Fibroblast of peridontal ligament (primary cell): Measurements from ENCODE around the gene DIO1.
"Not testable (repeated sequence)": the region's sequence is repeated elsewhere in the genome, so short reads cannot be mapped to it uniquely, and the experiment has no call there.

Experiments used
- DNase-seq: peaks from one replicate; pipeline ENCODE4 v3.0.0-alpha.2; 2010; ENCODE audit errors: extremely low read depth

The DIO1 gene

GRCh38 chr1:53893999-53894636, at the start of gene DIO1:
Gene DIO1, plus strand, starts transcription at chr1:53894187. Its CDS starts 24 bp downstream, at chr1:53894211.
- DNase-seq = no peak

GRCh38 chr1:53847980-53848379, 46.0 kb upstream of the DIO1 start:
- peak; percentile 21 for DNase-seq

GRCh38 chr1:53850082-53850673, 43.8 kb upstream of the DIO1 start:
- no peak for DNase-seq

DNA sequence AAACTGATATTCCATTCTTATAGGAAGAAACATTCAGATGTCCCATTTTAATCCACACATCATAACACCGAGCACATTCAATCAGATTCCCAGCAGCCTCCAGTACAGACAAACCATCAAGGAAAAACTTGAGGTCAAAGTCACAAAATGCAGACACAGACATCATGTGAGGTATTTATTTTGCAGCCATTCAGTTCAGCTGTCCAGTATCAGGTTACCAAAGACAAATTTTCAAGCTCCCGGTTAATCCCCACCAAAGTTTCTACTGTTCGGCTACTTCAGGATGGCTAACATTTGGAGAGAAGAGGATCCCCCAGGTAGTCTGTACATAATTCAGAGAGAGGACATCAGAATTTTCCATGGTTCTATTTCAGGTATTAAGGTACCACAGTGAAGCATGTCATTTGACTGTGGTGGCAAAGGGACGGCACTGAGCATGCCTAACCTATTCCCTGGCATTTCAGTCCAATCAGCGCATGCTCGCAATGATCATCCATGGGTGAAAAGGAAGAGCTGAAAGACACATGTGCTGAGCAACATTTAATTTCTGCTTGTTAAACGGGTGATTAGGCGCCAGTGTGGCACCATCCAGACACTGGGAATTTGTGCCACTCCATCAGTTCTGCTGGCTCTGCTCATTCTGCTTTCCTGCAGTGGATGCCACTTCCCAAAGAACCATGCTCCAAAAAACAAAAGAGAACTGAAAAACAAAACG, 42.3 kb upstream of the DIO1 start:
- no peak for DNase-seq

DNA sequence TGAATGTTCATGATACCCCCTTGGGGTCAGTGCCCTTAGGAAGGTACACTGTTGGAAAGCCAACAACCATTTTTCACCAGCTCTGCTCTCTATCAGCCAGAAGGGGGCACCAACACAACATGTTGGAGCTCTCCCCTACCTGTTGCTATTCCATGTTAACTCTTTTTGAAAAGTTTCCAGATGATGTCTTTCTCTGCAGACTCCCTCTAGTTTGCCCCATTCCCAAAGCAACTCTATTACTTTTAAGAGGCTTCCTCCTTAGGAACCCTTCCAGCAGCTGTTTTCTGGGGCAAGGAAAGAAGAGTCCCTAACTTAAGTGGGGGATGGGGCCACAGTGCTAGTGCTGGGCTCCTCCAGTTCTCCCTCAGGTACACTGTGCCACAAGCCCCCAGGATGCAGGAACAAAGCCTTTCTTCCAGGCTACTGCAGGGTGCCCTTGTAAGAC, 33.0 kb upstream of the DIO1 start:
- peak; percentile 60 for DNase-seq

- no peak for DNase-seq
These were observed 31.5 kb upstream of the DIO1 start for GRCh38 chr1:53862507-53862906.

GRCh38 chr1:53868565-53868964, 25.4 kb upstream of the DIO1 start:
- DNase-seq = no peak

- no peak for DNase-seq
These were observed 24.4 kb upstream of the DIO1 start for GRCh38 chr1:53869454-53870117.

DNA sequence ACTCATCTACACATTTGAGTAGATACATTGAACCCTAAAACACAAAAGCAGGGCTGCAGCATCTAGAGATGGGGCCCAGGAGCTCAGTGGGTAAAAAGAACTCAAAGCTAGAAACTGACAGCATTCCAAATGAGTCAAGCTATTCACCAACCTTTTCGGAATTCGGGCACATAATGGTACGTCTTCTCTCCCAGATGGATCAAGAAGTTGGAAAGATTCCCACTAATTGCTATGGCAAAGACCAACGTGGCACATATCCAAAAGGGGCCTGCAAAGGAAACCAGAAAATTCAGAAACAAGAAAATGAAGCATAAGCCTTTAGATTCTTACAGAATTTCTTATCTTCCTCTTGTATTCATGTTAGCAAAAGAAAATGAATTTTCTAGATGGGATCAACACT, 22.8 kb upstream of the DIO1 start:
- peak; percentile 16 for DNase-seq

GRCh38 chr1:53871773-53872484, 22.1 kb upstream of the DIO1 start:
- DNase-seq = no peak

DNA sequence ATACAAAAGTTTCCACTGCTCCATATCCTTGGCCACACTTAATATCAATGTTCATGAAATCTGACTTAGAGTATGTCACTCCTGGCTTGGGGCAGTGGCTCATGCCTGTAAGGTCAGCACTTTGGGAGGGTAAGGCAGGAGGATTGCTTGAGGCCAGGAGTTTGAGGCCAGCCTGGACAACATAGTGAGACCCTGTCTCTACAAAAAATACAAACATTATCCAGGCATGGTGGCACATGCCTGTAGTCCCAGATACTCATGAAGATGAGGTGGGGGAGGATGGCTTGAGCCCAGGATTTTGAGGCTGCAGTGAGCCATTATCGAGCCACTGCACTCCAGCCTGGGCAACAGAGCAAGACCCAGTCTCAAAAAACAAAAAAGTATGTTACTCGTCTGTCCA, 18.8 kb upstream of the DIO1 start:
- DNase-seq = not testable (repeated sequence)

GRCh38 chr1:53878492-53879105, 15.4 kb upstream of the DIO1 start:
- peak; percentile 78 for DNase-seq

DNA sequence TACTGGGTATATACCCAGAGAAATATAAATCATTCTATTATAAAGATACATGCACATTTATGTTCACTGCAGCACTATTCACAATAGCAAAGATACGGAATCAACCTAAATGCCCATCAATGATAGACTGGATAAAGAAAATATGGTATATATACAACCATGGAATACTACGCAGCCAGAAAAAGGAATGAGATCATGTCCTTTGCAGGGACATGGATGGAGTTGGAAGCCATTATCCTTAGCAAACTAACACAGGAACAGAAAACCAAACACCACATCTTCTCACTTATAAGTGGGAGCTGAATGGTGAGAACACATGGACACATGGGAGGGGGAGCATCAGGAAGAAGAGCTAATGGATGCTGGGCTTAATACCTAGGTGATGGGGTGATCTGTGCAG, 12.1 kb upstream of the DIO1 start:
- DNase-seq = not testable (repeated sequence)

GRCh38 chr1:53883600-53883999, 10.4 kb upstream of the DIO1 start:
- DNase-seq = not testable (repeated sequence)

GRCh38 chr1:53888681-53889080, 5.3 kb upstream of the DIO1 start:
- no peak for DNase-seq

DNA sequence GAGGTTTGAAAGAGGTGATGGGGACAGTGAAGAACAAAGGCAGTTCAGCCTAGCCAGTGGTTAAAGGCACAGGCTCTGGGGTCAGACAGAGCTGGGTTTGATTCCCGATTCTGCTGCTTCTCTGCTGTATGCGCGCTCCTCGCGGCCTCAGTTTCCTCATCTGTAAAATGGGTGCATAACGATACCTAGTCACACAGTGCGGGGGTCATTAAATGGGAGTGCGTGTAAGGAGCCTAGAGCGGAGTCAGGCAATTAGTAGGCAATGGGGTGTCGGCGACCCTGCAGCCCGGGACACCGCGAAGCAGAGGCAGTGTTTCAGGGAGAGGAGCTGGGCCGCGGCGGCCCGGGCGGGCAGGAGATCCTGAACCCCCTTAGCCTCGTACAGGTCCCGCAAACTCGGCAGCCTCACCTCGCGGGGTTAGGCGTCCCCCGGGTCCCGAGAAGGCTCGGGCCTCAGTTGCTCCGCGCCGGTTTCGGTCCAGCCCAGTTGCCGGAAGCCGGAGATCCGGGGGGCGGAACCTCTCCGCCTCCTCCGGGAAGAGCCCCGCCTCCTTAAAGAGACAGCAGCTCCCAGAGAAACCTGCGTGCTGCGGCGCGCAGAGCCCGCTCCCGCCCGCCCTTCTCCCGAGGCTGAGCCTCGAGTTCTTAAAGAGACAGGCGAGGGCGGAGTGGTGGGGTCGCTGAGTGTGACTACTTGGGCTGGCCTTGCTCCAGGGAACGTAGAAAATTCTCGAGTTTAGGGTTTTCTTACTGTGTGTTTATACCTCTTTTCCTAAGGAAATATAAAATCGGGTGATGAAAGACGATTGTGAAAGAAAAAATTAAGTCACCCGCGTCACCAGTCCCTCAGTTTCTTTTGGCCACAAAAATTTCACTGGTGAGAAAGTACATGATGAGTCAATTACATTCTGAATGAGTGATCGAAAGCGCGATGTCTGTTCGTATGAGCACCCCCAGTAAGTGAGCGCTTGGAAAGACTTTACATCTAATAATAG, 4.4 kb upstream of the DIO1 start, which contains the start of gene YIPF1:
YIPF1 (minus strand) TSS at position 494 of the 995 bp plus-strand sequence. CDS start 860 bp downstream, outside the sequence.
- DNase-seq = peak; percentile 82

DNA sequence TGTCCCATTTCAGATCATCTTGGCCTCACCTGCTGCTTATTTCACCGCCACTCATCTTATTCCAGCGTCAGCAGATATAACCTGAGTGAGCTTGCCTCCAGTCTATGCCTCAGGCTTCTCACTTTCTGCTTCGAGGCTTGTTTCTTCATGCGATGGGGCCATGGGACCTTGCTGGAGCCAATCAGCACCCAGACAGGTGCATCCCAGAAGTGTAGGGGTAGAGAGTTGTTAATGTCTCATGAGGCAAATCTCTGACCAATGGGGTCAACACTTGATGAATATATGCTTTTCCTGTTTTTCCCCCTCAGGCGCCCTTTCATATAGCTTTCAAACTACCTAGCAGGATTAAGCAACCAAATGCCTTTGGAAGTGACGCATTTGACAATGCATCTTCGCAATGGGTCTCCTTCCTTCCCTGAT, 3.5 kb upstream of the DIO1 start:
- DNase-seq = no peak

- no peak for DNase-seq
These were observed 3.0 kb upstream of the DIO1 start for GRCh38 chr1:53891018-53891417.

- DNase-seq = no peak
These were observed 2.3 kb upstream of the DIO1 start for GRCh38 chr1:53891678-53892077.

DNA sequence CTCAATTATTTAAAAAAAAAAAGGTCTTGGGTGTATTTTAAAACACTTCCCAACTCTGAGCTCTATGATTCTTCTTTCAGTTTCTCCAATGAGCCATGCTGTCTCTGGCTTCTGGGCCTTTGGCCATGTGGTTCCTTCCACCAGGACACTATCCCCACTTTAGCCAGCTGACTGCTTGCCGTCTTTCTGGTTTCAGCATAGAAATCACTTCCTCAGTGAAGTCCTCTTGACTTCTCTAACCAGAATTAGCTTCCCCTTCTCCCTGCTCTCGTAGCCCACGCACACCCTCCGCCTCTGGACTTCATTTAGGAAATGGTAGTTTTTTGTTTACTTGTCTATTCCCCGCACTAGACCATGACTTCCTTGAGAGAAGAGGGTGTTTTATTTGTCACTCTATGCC, 1.1 kb upstream of the DIO1 start:
- no peak for DNase-seq
